ENCODE measurements around the gene RAPGEF5.
A peak's percentile ranks its signal among the peaks of the same experiment; 100 is the strongest.

Gene RAPGEF5

DNA sequence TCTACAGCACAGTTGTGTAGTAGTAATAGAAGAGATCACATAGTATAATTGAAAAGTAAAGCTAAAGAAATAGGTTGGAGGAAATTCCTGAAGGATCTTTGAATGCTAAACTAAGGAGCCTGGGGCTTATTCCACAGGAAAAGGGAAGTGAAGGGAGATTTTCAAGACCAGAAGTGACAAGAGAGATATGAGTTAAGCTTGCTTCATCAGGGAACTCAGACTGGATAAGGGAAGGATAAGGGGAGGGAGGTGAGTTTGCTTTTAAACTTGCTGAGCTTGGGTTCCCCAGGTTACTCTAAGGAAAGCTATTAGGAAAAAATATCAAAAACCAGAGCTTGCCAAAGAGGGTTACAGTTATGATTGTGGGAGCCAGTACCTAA is 182.4 kb downstream of the RAPGEF5 start:
- Histone ChIP-seq H3K4me2 (ENCODE audit: low read length) (peak overlapping the region; percentile 37), H3K4me3 (ENCODE audit: low read depth, low read length) (no peak overlapping the region), H3K9ac (no peak overlapping the region), H3K9me3 (ENCODE audit: control insufficient read depth, low read length) (no peaks in the 10 kb centered on the region), H3K4me1 (peaks cover 52% of the 10 kb centered on the region), H3K27me3 (ENCODE audit: control insufficient read depth, insufficient read depth, low read length) (no peaks in the 10 kb centered on the region), H3K79me2 (peaks cover 73% of the 10 kb centered on the region), H3K27ac (peak overlapping the region; percentile 94), H2AFZ (no peak overlapping the region), H3K36me3 (ENCODE audit: control insufficient read depth, insufficient read depth, low read length) (no peaks in the 10 kb centered on the region)
- TF ChIP-seq, protein P1, sequence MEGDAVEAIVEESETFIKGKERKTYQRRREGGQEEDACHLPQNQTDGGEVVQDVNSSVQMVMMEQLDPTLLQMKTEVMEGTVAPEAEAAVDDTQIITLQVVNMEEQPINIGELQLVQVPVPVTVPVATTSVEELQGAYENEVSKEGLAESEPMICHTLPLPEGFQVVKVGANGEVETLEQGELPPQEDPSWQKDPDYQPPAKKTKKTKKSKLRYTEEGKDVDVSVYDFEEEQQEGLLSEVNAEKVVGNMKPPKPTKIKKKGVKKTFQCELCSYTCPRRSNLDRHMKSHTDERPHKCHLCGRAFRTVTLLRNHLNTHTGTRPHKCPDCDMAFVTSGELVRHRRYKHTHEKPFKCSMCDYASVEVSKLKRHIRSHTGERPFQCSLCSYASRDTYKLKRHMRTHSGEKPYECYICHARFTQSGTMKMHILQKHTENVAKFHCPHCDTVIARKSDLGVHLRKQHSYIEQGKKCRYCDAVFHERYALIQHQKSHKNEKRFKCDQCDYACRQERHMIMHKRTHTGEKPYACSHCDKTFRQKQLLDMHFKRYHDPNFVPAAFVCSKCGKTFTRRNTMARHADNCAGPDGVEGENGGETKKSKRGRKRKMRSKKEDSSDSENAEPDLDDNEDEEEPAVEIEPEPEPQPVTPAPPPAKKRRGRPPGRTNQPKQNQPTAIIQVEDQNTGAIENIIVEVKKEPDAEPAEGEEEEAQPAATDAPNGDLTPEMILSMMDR (IDR thresholded peaks at IDR 0.05) = no peak

DNA sequence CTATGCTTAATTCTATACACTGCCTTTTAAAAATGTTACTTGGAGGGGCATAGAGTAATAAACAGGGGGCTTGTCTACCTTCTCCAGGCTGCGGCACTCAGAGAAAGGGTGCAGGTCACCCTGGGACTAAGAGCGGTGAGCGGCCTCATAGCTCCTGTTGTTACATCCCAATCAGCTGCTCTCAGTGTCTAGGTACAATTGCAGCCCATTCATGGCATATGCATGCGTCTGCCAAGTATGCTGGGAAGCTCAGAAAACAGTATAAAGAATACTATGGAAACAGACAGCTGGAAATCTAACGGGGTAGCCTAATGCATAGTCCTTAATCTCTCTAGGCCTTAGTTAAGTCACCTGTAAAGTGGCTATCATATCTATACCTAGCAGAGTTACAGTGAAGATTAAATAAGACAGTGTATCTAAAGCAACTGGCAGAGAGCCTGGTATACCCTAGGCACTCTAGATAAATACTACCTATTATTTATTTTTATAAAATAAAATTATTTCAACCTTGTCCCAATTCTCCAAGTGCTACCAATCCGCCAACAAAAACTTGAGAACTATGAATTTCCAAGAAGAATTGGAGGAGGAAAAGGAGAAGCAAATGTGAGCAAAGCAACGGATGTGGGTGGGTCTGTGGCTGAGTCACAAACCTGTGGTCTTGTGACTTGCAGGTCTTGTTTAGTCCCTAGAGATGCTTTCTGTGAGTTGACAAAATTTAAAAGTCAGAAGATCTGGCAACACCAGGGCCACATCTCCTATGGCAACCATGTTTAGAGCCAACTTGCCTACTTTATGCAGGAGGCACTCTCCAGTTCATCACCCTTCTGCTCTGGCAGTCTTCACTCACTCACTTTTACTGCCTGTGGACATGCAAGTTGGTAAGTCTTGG is 183.0 kb downstream of the RAPGEF5 start:
- H2AFZ ChIP-seq = no peak overlapping the region
- H3K27me3 ChIP-seq (ENCODE audit: control insufficient read depth, insufficient read depth, low read length) = no peaks in the 10 kb centered on the region
- H3K36me3 ChIP-seq (ENCODE audit: control insufficient read depth, insufficient read depth, low read length) = no peaks in the 10 kb centered on the region
- H3K4me3 ChIP-seq (ENCODE audit: low read depth, low read length) = peak overlapping the region; percentile 13
- peaks cover 75% of the 10 kb centered on the region for H3K79me2 ChIP-seq
- TF ChIP-seq, protein P1 (IDR thresholded peaks at IDR 0.05) = no peak
- H3K9ac ChIP-seq = peak overlapping the region; percentile 30
- H3K27ac ChIP-seq = peak overlapping the region; percentile 94
- H3K9me3 ChIP-seq (ENCODE audit: control insufficient read depth, low read length) = no peaks in the 10 kb centered on the region
- H3K4me1 ChIP-seq = peaks cover 51% of the 10 kb centered on the region
- H3K4me2 ChIP-seq (ENCODE audit: low read length) = peak overlapping the region; percentile 37

DNA sequence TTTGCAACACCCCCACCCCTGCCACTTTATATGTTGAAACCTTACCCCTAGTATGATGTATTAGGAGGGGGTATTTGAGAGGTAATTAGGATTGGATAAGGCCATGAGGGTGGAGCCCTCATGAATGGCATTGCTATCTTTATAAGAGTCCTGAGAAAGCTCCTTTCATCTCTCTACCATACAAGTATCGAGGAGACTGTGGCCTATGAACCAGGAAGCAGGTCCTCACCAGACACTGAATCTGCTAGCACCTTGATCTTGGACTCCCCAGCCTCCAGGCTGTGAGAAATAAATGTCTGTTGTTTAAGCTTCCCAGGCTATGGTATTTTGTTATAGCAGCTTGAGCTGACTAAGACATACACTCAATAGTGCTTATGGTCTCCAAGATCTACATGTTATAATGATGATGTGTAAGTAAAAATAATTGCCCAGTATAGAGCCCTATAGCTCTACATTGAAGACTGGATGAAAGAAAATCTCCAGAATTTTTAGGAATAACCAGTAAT is 188.8 kb downstream of the RAPGEF5 start:
- Histone ChIP-seq H3K4me3 (ENCODE audit: low read depth, low read length) (no peak overlapping the region), H3K9me3 (ENCODE audit: control insufficient read depth, low read length) (no peaks in the 10 kb centered on the region), H3K79me2 (peaks cover 36% of the 10 kb centered on the region), H3K27me3 (ENCODE audit: control insufficient read depth, insufficient read depth, low read length) (no peaks in the 10 kb centered on the region), H3K4me1 (peaks cover 33% of the 10 kb centered on the region), H3K36me3 (ENCODE audit: control insufficient read depth, insufficient read depth, low read length) (no peaks in the 10 kb centered on the region), H3K4me2 (ENCODE audit: low read length) (no peak overlapping the region), H2AFZ (no peak overlapping the region), H3K27ac (peak overlapping the region; percentile 94), H3K9ac (no peak overlapping the region)
- TF ChIP-seq, protein P1 (IDR thresholded peaks at IDR 0.05) = no peak

DNA sequence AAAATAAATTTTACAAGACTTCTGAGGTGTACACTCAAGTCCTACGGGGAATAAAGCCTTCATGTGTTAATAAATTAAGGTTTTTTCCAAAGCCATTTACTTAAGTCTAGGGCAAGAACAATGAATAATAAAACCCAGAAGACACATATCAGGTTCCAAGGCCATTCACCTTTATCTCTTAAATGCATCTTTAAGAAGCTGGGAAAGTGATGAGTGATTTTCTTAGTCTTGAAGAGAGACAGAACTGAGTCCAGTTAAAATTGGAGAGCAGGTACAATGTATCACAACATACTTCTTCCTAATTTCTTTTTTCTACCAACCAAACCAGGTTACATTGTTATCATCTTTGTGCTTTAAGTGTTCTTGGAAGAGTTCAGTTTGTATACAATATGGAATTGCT is 189.5 kb downstream of the RAPGEF5 start:
- peak overlapping the region; percentile 94 for H3K27ac ChIP-seq
- H3K4me2 ChIP-seq (ENCODE audit: low read length) = peak overlapping the region; percentile 64
- H2AFZ ChIP-seq = no peak overlapping the region
- H3K9me3 ChIP-seq (ENCODE audit: control insufficient read depth, low read length) = no peaks in the 10 kb centered on the region
- H3K4me3 ChIP-seq (ENCODE audit: low read depth, low read length) = peak overlapping the region; percentile 9
- peaks cover 36% of the 10 kb centered on the region for H3K4me1 ChIP-seq
- no peaks in the 10 kb centered on the region for H3K27me3 ChIP-seq (ENCODE audit: control insufficient read depth, insufficient read depth, low read length)
- TF ChIP-seq, protein P1 (IDR thresholded peaks at IDR 0.05) = no peak
- no peak overlapping the region for H3K9ac ChIP-seq
- no peaks in the 10 kb centered on the region for H3K36me3 ChIP-seq (ENCODE audit: control insufficient read depth, insufficient read depth, low read length)
- H3K79me2 ChIP-seq = peaks cover 35% of the 10 kb centered on the region

Measured in parathyroid adenoma (tissue), 2 donors.